Colonic mucosa (tissue), 4 donors: ENCODE data around the gene STAC3. TPM values are rescaled to one million over a fixed set of nuclear protein-coding genes. Genes with fewer than 3 reads are reported as not detected.

Experiments
- DNase-seq: peaks from one replicate; pipeline ENCODE4 v3.0.0-alpha.2; 2020
- H3K27ac ChIP-seq: fragments of 200-600 bp; one replicate; pipeline ENCODE4 v1.8.0; 2021
- H3K27me3 ChIP-seq: fragments of 200-600 bp; one replicate; pipeline ENCODE4 v1.8.0; 2021
- H3K36me3 ChIP-seq: fragments of 200-600 bp; one replicate; pipeline ENCODE4 v1.8.0; 2021
- H3K4me1 ChIP-seq: fragments of 200-600 bp; one replicate; pipeline ENCODE4 v1.8.0; 2021; ENCODE audit warnings: mild to moderate bottlenecking
- H3K4me3 ChIP-seq: fragments of 200-600 bp; one replicate; pipeline ENCODE4 v1.8.0; 2021
- H3K9ac ChIP-seq, 2 donors: one replicate each; pipeline ENCODE4 v1.7.0; 2013; ENCODE audit warnings: control low read depth in 2 of 2, low read depth in 2 of 2, low read length in 2 of 2
- H3K9me3 ChIP-seq: fragments of 200-600 bp; one replicate; pipeline ENCODE4 v1.8.0; 2021
- CTCF ChIP-seq: fragments of 200-600 bp; IDR thresholded peaks from one replicate; pipeline ENCODE4 v1.8.0; 2022; ENCODE audit warnings: antibody characterized with exemption, mild to moderate bottlenecking
- intact Hi-C: fragments of 100-400 bp; cut with DNase I; formaldehyde crosslinking; loops from one replicate; pipeline ENCODE4 v1.14.1; 2022
- total RNA-seq, 2 donors: library from RNA; stranded (reverse); fragmentation: NEBNext Ultra II Directional in 1 of 2; extraction: Animal tissue kit (Norgen Biotek cat#: 25700) in 1 of 2; gene quantifications; one replicate each; pipeline ENCODE4 v1.2.1, GENCODE V29; 2021
- donor health status: healthy.
- donor health status: DM: no; HTN: no; CAD: no.
- donor health status: DM: no; HTN: no; CAD: no.

Gene STAC3
- total RNA-seq, 2 donors from 2014 or later, result 1.9 to 2.7 TPM

- intact Hi-C loops, result no loop called here
- no peak for TF ChIP-seq CTCF
- DNase-seq, result no peak
Measured at GRCh38 chr12:57199191-57199590, 51.8 kb downstream of the STAC3 start.

GRCh38 chr12:57198329-57198728, 52.7 kb downstream of the STAC3 start:
- Histone ChIP-seq H3K4me1 (no peaks in the 10 kb centered on the region), H3K36me3 (peaks cover 39% of the 10 kb centered on the region), H3K27ac (no peak overlapping the region), H3K9me3 (no peaks in the 10 kb centered on the region), H3K9ac (no peak overlapping the region), H3K4me3 (no peak overlapping the region), H3K27me3 (no peaks in the 10 kb centered on the region)
- DNase-seq, result no peak
- TF ChIP-seq CTCF, result no peak
- intact Hi-C loops, result no loop called here

More at GRCh38 chr12:57199191-57199590, 51.8 kb downstream of the STAC3 start:
- H3K9ac ChIP-seq, result no peak overlapping the region
- no peaks in the 10 kb centered on the region for H3K9me3 ChIP-seq
- H3K36me3 ChIP-seq, result peaks cover 43% of the 10 kb centered on the region
- no peak overlapping the region for H3K4me3 ChIP-seq
- H3K27ac ChIP-seq, result no peak overlapping the region
- H3K4me1 ChIP-seq, result no peaks in the 10 kb centered on the region
- no peaks in the 10 kb centered on the region for H3K27me3 ChIP-seq

- Histone ChIP-seq H3K4me1 (no peaks in the 10 kb centered on the region), H3K36me3 (peaks cover 28% of the 10 kb centered on the region), H3K9me3 (no peaks in the 10 kb centered on the region), H3K4me3 (no peak overlapping the region), H3K9ac (no peak overlapping the region), H3K27me3 (no peaks in the 10 kb centered on the region), H3K27ac (no peak overlapping the region)
- DNase-seq, result no peak
- no peak for TF ChIP-seq CTCF
- intact Hi-C loops, result no loop called here
Measured at GRCh38 chr12:57196956-57197355, 54.0 kb downstream of the STAC3 start.

GRCh38 chr12:57196439-57196838, 54.5 kb downstream of the STAC3 start:
- no peak overlapping the region for H3K4me3 ChIP-seq
- no peaks in the 10 kb centered on the region for H3K27me3 ChIP-seq
- H3K9ac ChIP-seq, result no peak overlapping the region
- no peaks in the 10 kb centered on the region for H3K9me3 ChIP-seq
- peaks cover 24% of the 10 kb centered on the region for H3K36me3 ChIP-seq
- no peak overlapping the region for H3K27ac ChIP-seq
- intact Hi-C loops, result no loop called here
- no peak for TF ChIP-seq CTCF
- H3K4me1 ChIP-seq, result no peaks in the 10 kb centered on the region
- no peak for DNase-seq

GRCh38 chr12:57195611-57196371, 55.2 kb downstream of the STAC3 start:
- Histone ChIP-seq H3K4me1 (no peaks in the 10 kb centered on the region), H3K9ac (no peak overlapping the region), H3K36me3 (peaks cover 24% of the 10 kb centered on the region), H3K4me3 (no peak overlapping the region), H3K9me3 (no peaks in the 10 kb centered on the region), H3K27ac (no peak overlapping the region), H3K27me3 (no peaks in the 10 kb centered on the region)
- no peak for DNase-seq
- intact Hi-C loops, result no loop called here
- no peak for TF ChIP-seq CTCF
